HG03108 (cell line): ENCODE results near the gene ZFHX3.

Source experiments
- ATAC-seq: cut with Tn5 transposase; IDR thresholded peaks from one replicate; pipeline ENCODE4 v1.9.1; 2021; ENCODE audit warnings: moderate library complexity; ENCODE audit not compliant: unreplicated experiment

ZFHX3 gene

GRCh38 chr16:72957303-72958277 is 90.3 kb downstream of the ZFHX3 start:
- no peak for ATAC-seq

- ATAC-seq = no peak
Observed at GRCh38 chr16:72956124-72957064, 91.5 kb downstream of the ZFHX3 start.

- no peak for ATAC-seq
Observed at GRCh38 chr16:72952811-72953271, 95.1 kb downstream of the ZFHX3 start.

GRCh38 chr16:72952404-72952803 is 95.5 kb downstream of the ZFHX3 start:
- ATAC-seq = no peak

GRCh38 chr16:72951916-72952315 is 96.0 kb downstream of the ZFHX3 start:
- ATAC-seq = no peak

GRCh38 chr16:72950669-72951068 is 97.3 kb downstream of the ZFHX3 start:
- ATAC-seq = no peak

- ATAC-seq = no peak
Observed at GRCh38 chr16:72948238-72948829, 99.6 kb downstream of the ZFHX3 start.

- no peak for ATAC-seq
Observed at GRCh38 chr16:72947379-72948237, 100.3 kb downstream of the ZFHX3 start.

GRCh38 chr16:72946474-72947194 is 101.3 kb downstream of the ZFHX3 start:
- ATAC-seq = no peak

GRCh38 chr16:72946063-72946462 is 101.9 kb downstream of the ZFHX3 start:
- ATAC-seq = no peak

- ATAC-seq = no peak
Observed at GRCh38 chr16:72945611-72946010, 102.3 kb downstream of the ZFHX3 start.

- no peak for ATAC-seq
Observed at GRCh38 chr16:72944757-72945485, 103.0 kb downstream of the ZFHX3 start.

- ATAC-seq = no peak
Observed at GRCh38 chr16:72942021-72942420, 105.9 kb downstream of the ZFHX3 start.

GRCh38 chr16:72940886-72941285 is 107.0 kb downstream of the ZFHX3 start:
- no peak for ATAC-seq

GRCh38 chr16:72939247-72939646 is 108.7 kb downstream of the ZFHX3 start:
- no peak for ATAC-seq

- no peak for ATAC-seq
Observed at GRCh38 chr16:72938795-72939164, 109.1 kb downstream of the ZFHX3 start.

GRCh38 chr16:72937916-72938794 is 109.8 kb downstream of the ZFHX3 start:
- no peak for ATAC-seq

- no peak for ATAC-seq
Observed at GRCh38 chr16:72937360-72937759, 110.6 kb downstream of the ZFHX3 start.
